HG02759 (cell line): ENCODE results near the gene GPR35.
"Not testable (repeated sequence)": the region's sequence is repeated elsewhere in the genome, so short reads cannot be mapped to it uniquely, and the experiment has no call there.

Experiments
- ATAC-seq: cut with Tn5 transposase; IDR thresholded peaks from one replicate; pipeline ENCODE4 v1.9.1; 2021; ENCODE audit warnings: mild to moderate bottlenecking, moderate library complexity; ENCODE audit not compliant: unreplicated experiment

The GPR35 gene

GRCh38 chr2:240650254-240650965 is 25.1 kb downstream of the GPR35 start:
- no peak for ATAC-seq

GRCh38 chr2:240651185-240651584 is 25.9 kb downstream of the GPR35 start:
- no peak for ATAC-seq

- peak; percentile 54 for ATAC-seq
Measured at GRCh38 chr2:240655931-240656886, 30.9 kb downstream of the GPR35 start.

- not testable (repeated sequence) for ATAC-seq
Measured at GRCh38 chr2:240659883-240660282, 34.6 kb downstream of the GPR35 start.

GRCh38 chr2:240662681-240663080 is 37.4 kb downstream of the GPR35 start:
- ATAC-seq: no peak

- no peak for ATAC-seq
Measured at GRCh38 chr2:240663546-240664190, 38.4 kb downstream of the GPR35 start.

GRCh38 chr2:240664622-240665021 is 39.3 kb downstream of the GPR35 start:
- no peak for ATAC-seq

- ATAC-seq: no peak
Measured at GRCh38 chr2:240670402-240670801, 45.1 kb downstream of the GPR35 start.

- ATAC-seq: no peak
Measured at GRCh38 chr2:240670950-240671349, 45.7 kb downstream of the GPR35 start.

GRCh38 chr2:240672076-240672700 is 46.9 kb downstream of the GPR35 start:
- no peak for ATAC-seq

- ATAC-seq: no peak
Measured at GRCh38 chr2:240672701-240673190, 47.5 kb downstream of the GPR35 start.

GRCh38 chr2:240674461-240675184 is 49.3 kb downstream of the GPR35 start:
- not testable (repeated sequence) for ATAC-seq

GRCh38 chr2:240675345-240675744 is 50.1 kb downstream of the GPR35 start:
- not testable (repeated sequence) for ATAC-seq

GRCh38 chr2:240678043-240678442 is 52.8 kb downstream of the GPR35 start:
- not testable (repeated sequence) for ATAC-seq

- ATAC-seq: not testable (repeated sequence)
Measured at GRCh38 chr2:240678909-240679308, 53.6 kb downstream of the GPR35 start.

GRCh38 chr2:240680185-240680584 is 54.9 kb downstream of the GPR35 start:
- ATAC-seq: not testable (repeated sequence)
